ENCODE data around the gene YARS1.

Gene YARS1

DNA sequence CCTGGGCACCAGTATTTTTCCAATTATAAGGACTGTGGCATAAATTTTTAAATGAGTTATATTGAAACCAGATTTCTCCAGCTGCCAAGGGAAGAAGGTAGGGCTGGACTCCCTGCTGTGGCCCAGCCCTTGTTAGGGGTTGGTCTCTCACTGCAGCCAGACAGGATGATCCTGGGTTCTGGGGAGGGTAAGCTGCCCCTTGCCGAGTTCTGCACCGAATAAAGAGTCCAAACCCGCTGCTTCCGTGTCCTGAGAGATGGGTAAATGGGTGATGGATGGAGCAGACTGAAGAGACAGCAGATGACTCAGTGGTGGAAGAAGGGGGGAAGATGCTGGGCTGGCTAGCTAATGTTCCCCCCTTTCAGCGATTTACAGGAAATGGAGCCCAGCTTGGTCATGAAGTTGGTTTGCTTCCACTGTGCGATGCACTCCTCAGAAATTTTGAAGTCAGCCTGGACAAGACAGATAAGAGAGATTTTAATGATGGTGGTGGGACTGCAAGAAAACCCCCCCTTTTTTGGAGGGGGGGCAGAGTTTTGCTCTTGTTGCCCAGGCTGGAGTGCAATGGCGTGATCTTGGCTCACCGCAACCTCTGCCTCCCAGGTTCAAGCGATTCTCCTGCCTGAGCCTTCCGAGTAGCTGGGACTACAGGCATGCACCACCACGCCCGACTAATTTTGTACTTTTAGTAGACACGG, 41.4 kb downstream of the YARS1 start:
- no peak for DNase-seq

GRCh38 chr1:32774950-32775634, 42.1 kb downstream of the YARS1 start:
- no peak for DNase-seq

DNA sequence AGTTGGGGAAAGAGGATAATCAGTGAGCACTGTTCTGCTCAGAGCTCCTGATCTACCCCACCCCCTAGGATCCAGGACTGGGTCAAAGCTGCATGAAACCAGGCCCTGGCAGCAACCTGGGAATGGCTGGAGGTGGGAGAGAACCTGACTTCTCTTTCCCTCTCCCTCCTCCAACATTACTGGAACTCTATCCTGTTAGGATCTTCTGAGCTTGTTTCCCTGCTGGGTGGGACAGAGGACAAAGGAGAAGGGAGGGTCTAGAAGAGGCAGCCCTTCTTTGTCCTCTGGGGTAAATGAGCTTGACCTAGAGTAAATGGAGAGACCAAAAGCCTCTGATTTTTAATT, 42.7 kb downstream of the YARS1 start:
- no peak for DNase-seq

GRCh38 chr1:32773764-32774463, 43.2 kb downstream of the YARS1 start:
- DNase-seq, result no peak

DNA sequence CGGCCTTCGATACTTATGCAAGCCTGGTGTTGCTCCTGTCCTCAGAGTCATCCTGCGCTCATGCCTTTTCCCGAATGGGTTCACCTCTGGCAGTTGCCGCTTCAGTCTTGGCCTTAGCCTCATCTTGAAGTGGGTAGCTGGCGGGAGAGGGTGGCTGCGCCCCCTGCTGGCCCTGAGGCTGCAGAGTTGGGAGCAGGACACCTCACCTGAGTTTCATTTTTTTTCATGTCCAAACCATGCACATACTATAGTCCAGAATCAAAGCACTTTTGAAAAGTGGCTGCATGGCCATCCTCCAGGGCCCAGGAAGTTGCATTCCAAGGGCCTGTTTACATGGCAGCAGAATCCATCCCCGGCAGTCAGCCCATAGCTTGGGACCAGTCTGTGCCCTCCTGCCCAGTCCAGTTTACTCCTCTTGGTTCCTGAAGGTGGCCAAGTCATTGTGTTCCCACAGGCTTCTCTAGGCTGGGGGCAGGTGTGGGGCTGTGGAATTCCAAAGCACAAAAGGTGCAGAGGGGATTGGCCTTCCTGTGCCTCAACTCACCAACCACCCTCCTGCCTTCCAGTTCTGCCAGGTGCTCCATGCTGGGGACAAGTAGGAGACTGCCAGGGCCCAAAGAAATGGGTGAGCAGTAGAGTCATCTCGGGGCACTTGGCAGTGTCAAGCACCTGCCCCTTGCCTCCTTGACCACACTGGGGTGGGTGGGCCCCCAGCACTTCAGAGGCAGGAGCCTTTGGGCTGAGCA, 44.0 kb downstream of the YARS1 start:
- DNase-seq, result peak in 1 of 2 experiments; percentile 33

DNA sequence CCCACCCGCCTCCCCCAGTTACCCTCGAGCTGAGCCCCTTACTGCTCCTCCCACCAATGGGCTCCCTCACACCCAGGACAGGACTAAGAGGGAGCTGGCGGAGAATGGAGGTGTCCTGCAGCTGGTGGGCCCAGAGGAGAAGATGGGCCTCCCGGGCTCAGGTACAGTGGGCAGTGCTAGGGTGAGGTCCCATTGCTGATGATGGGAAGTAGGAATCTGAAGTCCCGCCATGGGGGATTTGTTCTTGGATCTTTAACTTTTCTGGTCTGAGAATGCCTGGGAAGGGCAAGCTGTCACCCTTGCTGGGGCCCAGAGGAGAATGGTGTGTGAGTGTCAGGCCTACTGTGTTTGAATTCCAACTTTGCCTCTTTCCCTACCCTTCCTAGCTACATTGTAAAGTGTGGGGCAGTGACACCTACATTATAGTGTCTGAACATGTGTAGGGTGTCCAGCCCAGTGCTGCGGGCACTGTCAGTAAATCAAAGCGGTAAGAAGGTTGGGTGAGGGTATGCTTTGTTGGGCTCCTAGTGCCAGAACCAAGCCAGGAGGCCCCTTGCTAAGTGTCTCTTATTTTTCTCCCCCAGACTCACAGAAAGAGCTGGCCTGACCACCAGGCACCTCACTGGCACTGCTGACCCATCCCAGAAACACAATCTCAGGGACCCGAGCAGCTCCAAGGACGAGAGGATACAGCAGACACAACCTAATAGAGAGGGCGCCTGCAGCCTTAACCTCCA, 44.7 kb downstream of the YARS1 start:
- no peak for DNase-seq

DNA sequence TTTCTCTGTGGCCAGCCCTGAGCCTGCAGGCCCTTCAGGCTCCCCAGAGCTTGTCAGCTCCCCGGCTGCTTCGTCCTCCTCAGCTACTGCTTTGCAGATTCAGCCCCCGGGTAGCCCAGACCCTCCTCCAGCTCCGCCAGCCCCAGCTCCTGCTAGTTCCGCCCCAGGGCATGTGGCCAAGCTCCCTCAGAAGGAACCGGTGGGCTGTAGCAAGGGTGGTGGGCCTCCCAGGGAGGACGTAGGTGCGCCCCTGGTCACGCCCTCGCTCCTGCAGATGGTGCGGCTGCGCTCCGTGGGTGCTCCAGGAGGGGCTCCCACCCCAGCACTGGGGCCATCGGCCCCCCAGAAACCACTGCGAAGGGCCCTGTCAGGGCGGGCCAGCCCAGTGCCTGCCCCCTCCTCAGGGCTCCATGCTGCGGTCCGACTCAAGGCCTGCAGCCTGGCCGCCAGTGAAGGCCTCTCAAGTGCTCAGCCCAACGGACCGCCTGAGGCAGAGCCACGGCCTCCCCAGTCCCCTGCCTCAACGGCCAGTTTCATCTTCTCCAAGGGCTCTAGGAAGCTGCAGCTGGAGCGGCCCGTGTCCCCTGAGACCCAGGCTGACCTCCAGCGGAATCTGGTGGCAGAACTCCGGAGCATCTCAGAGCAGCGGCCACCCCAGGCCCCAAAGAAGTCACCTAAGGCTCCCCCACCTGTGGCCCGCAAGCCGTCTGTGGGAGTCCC, 45.4 kb downstream of the YARS1 start:
- DNase-seq, result no peak

- DNase-seq, result no peak
Measured at GRCh38 chr1:32770741-32771548, 46.2 kb downstream of the YARS1 start.

DNA sequence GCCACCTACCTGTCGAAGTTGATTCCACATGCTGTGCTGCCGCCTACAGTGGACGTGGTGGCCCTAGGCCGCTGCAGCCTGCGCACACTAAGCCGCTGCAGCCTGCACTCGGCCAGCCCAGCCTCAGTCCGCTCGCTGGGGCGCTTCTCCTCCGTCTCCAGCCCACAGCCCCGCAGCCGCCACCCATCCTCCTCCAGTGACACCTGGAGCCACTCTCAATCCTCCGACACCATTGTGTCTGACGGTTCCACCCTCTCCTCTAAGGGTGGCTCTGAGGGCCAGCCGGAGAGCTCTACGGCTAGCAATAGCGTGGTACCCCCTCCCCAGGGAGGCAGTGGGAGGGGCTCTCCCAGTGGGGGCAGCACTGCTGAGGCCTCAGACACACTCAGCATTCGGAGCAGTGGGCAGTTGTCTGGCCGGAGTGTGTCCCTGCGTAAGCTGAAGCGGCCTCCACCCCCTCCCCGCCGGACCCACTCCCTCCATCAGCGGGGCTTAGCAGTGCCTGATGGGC, 46.9 kb downstream of the YARS1 start:
- no peak for DNase-seq

- DNase-seq, result no peak
Measured at GRCh38 chr1:32769524-32770220, 47.5 kb downstream of the YARS1 start.

- no peak for DNase-seq
Measured at GRCh38 chr1:32768110-32768850, 48.9 kb downstream of the YARS1 start.

- DNase-seq, result no peak
Measured at GRCh38 chr1:32767641-32768040, 49.5 kb downstream of the YARS1 start.

DNA sequence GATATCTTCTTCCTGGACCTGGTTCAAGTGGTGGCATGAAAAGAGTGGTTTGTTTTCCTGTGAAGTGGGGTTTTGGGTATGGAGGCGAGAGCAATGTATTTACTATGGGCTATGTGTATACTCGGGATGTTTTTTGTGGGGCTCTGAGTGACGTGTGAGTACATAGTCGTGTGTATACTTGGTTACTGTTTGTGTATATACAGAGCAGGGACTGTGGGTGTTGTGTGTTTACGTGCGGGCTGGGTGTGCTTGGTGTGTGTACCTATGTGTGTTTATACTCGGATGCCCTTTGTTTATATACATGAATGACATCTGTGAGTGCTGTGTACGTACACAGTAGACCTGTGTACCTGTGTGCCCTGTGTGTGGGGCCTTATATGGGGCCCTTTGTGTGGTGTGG, 50.0 kb downstream of the YARS1 start:
- no peak for DNase-seq

DNA sequence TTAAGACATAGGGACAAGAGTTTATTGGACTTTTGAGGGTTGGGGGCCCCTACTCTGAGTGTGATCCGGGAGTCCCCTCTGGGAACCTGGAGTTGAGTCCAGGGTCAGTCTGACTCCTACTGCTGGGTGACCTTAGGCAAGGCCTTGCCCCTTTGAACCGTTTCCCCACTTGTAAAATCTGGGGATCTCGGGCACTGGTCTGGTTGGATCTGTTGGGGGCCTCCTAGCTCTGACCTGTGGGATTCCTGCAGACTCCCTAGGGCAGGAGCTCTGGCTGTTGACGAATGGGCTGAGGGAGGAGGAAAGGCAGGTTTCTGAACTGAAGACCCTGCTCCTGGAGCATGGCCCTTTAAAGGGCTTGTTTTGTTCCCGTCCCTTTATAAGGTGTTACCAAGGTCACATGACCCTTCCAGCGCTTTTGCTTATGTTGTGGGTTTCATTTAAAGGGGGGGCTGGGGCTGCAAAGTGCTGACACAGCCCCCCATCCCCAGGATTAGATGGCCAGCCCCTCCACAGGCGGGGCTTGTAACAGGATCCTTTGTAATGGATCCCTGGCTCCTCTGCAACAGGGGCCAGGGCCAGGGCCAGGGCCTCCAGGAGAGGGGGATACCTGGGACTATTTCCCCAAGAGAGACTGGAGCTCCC, 50.7 kb downstream of the YARS1 start:
- no peak for DNase-seq

DNA sequence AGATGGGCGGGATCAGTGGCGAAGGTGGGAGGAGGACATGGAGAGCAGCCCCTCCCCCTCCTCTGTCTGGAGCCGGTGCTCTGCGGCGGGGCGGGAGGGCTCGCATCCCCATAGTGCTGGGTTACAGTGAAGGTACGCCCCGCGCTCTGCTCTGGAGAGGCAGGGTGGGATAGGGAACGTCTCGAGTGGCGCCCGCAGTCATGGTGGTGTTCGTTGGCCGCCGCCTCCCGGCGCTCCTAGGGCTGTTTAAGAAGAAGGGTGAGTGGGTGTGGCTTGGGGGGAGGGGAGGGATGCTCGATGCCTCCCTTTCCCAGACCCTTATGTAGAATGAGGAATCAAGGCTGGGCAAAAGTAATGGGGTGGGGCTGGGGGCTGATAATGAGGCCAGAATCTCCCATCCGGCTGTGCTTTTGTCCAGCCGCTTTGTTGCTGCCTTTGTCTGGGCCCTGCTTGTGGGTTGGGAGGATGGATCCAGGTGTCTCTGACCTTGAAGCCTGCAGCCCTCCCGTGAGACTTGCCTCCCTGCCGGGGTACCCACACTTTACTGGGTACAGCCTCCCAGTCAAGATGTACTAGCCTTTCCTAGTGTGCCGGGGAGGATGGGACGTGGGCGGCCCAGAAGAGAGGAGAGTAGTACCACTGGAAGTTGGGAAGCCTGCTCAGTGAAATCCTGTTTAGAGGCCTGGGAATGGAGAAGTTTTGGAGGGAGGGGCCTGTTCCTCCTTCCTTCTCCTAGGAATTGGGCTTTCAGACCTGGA, 51.4 kb downstream of the YARS1 start:
- DNase-seq, result no peak

GRCh38 chr1:32764826-32765569, 52.2 kb downstream of the YARS1 start:
- DNase-seq, result no peak

- DNase-seq, result no peak
Measured at GRCh38 chr1:32763221-32763620, 53.9 kb downstream of the YARS1 start.

All from cerebellar nuclear complex (tissue), 1 donor.